WI38 (cell line): ENCODE results near the gene SMAD3.
"Not testable (repeated sequence)": the region's sequence is repeated elsewhere in the genome, so short reads cannot be mapped to it uniquely, and the experiment has no call there.

Experiments used
- H3K4me3 ChIP-seq: 2 replicates; pipeline ENCODE4 v1.5.1; 2011; ENCODE audit warnings: low read depth, mild to moderate bottlenecking, control low read depth, low read length
- TF ChIP-seq, protein P1 (sequence below): IDR thresholded peaks from 2 replicates; pipeline ENCODE4 v1.5.1; 2012; ENCODE audit warnings: low read depth, mild to moderate bottlenecking, control low read depth, low read length

SMAD3 gene

GRCh38 chr15:67072442-67072841 is 7.0 kb downstream of the SMAD3 start:
- TF ChIP-seq, protein P1, sequence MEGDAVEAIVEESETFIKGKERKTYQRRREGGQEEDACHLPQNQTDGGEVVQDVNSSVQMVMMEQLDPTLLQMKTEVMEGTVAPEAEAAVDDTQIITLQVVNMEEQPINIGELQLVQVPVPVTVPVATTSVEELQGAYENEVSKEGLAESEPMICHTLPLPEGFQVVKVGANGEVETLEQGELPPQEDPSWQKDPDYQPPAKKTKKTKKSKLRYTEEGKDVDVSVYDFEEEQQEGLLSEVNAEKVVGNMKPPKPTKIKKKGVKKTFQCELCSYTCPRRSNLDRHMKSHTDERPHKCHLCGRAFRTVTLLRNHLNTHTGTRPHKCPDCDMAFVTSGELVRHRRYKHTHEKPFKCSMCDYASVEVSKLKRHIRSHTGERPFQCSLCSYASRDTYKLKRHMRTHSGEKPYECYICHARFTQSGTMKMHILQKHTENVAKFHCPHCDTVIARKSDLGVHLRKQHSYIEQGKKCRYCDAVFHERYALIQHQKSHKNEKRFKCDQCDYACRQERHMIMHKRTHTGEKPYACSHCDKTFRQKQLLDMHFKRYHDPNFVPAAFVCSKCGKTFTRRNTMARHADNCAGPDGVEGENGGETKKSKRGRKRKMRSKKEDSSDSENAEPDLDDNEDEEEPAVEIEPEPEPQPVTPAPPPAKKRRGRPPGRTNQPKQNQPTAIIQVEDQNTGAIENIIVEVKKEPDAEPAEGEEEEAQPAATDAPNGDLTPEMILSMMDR, result no peak

DNA sequence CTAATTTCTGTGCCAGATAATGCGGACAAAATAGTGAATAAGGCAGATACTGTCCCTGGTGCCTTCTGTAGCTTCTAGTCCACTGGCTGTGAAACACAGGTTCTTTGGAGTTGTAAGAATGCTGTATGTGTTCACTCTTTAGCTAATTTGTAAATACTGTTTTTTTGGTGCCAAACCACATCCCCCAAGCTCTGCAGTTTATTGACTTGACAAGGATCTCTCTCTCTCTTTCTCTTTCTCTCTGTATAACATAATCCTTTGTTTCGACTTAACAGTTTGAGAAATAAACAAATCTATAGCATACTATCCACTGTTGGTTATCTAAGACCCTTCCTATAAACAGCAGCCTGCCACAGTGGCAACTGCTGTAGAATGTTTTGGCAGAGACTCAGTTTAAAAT is 7.6 kb downstream of the SMAD3 start:
- TF ChIP-seq, protein P1, result no peak
- no peak overlapping the region for H3K4me3 ChIP-seq

More at GRCh38 chr15:67072442-67072841, 7.0 kb downstream of the SMAD3 start:
- H3K4me3 ChIP-seq, result no peak overlapping the region

DNA sequence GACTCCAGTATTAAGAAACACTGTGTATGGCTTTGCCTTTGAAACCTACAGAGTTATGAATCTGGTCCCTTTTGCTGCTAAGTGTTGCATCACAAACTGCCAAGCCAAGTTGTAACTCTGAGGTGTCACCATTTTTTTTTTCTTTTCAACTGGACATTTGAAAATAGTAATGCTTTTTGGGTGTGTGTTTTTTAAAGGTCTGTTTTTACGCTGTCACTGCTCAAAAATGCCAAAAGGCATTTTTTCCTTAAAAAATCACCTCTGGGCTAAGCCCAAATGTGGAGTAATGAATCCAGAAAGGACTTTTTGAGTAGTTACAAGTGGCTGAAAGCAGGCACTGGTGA is 9.5 kb downstream of the SMAD3 start:
- no peak overlapping the region for H3K4me3 ChIP-seq
- TF ChIP-seq, protein P1, result no peak

DNA sequence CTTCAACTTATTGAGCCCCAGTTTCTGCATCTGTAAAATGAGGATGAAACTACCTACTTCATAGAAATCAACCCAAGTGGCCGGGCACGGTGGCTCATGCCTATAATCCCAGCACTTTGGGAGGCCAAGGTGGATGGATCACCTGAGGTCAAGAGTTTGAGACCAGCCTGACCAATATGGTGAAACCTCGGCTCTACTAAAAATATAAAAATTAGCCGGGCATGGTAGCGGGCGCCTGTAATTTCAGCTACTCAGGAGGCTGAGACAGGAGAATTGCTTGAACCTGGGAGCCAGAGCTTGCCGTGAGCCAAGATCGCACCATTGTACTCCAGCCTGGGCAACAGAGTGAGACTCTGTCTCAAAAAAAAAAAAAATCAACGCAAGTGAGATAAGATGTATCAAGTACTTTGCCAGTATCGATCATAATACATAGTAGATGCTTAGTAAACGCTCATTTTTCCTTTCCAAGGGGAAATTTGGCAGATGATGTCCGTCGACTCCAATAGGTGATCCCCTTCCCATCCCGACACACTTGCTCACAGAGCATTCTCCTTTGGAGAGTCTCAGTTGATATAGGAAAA is 10.2 kb downstream of the SMAD3 start:
- not testable (repeated sequence) for H3K4me3 ChIP-seq

DNA sequence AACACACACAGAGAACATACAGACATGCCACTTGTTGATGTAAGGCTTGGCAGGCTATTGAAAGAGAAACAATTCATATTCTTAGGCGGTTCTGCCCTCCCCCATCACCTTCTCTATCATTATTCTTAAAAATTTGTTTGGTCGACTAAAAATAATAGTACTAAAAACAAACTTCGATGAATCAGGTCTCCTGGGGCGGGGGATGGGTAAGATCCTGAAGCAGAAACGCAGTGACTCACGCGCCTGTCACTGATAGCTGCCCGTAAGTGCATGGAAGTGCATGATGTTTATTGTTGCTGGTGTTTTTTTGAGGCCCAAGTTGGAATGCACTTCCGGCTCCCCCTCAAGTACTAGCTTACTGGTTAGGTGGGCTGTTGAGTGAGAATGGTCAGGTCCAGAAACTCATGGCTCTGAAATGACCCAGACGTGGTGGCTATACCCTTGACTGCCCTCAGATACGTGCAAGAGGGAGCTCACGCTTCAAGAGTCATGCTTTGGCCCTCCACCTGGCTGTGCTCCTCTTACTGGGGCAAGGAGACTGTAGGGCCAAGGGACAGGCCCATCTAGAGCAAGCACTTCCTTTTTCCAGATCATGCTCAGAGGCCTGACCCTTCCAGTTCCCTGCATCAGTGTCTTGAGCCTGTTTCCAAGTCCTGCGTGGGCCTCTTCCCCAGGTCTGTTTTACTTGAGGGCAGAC is 10.9 kb downstream of the SMAD3 start:
- TF ChIP-seq, protein P1, result no peak
- no peak overlapping the region for H3K4me3 ChIP-seq

- TF ChIP-seq, protein P1, result no peak
- H3K4me3 ChIP-seq, result no peak overlapping the region
Measured at GRCh38 chr15:67077641-67078215, 12.3 kb downstream of the SMAD3 start.

DNA sequence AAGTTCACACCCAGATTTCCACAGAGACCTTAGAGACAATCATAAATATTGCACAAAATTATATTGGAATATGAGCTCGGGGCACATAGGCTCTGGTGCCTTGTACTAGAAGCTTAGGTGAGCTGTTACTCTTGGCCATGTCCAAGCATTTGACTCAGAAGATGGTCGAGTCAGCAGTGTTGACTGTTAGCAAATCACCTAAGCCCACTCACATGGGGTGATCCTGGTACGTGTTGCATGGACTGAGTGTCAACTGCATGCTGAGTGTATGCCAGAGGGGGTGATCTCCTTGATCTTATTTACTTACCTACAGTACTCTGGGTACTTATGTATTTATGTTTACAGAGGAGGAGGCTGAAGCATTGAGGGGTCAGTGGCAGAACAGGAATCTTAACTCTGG is 14.0 kb downstream of the SMAD3 start:
- TF ChIP-seq, protein P1, result no peak
- H3K4me3 ChIP-seq, result no peak overlapping the region
